ENCODE measurements around the gene L3MBTL4. TPM values are rescaled to one million over a fixed set of nuclear protein-coding genes. Genes with fewer than 3 reads are reported as not detected.
A peak's percentile ranks its signal among the peaks of the same experiment; 100 is the strongest.

The L3MBTL4 gene
- total RNA-seq, 2 experiments from 2014 or later, result not detected

GRCh38 chr18:5909125-5909524 is 505.6 kb downstream of the L3MBTL4 start:
- Histone ChIP-seq H2AFZ (ENCODE audit: low read length) (no peak overlapping the region), H3K79me2 (ENCODE audit: insufficient read depth, low read depth, low read length) (no peaks in the 10 kb centered on the region), H3K27ac (ENCODE audit: low read depth, low read length, poor library complexity, severe bottlenecking) (no peak overlapping the region), H3K36me3 (ENCODE audit: insufficient read depth, low read length) (no peaks in the 10 kb centered on the region), H3K9me2 (ENCODE audit: insufficient read depth, low read length) (no peaks in the 10 kb centered on the region), H3K4me3 (ENCODE audit: low read depth, low read length, poor library complexity, severe bottlenecking) (no peak overlapping the region), H3K4me1 (ENCODE audit: insufficient read depth, low read length, poor library complexity, severe bottlenecking) (no peaks in the 10 kb centered on the region), H4K20me1 (ENCODE audit: insufficient read depth, low read length) (no peaks in the 10 kb centered on the region), H3K4me2 (ENCODE audit: low read length) (no peak overlapping the region), H3K9me3 (ENCODE audit: low read length) (no peaks in the 10 kb centered on the region)
- POLR2A ChIA-PET, result interaction anchor here (0.5 to 1.0 kb wide), 2 partner anchors 10 to 18 kb away, joined by 3 to 6 read pairs; no protein-coding TSS in a partner anchor
- no peak for TF ChIP-seq CTCF (conservative IDR thresholded peaks at IDR 0.05; ENCODE audit: low read length)
- TF ChIP-seq EZH2phosphoT487 (IDR thresholded peaks at IDR 0.05; ENCODE audit: borderline replicate concordance, low read depth, low read length), result no peak
- no TSS peak for BruUV-seq (replicated peaks)
- CTCF ChIA-PET (ENCODE audit: unreplicated experiment), result no interaction called here
- intact Hi-C loops (cut with micrococcal nuclease; ENCODE audit: unreplicated experiment), result no loop called here
- no peak for DNase-seq (ENCODE audit: low spot score)

Small RNA genes within 50 kb of the gene (microRNA-seq; reads per million reads assigned to microRNA genes)
- gene MIR4317 (ENCODE audit: borderline replicate concordance), result not detected

Small RNA genes within 50 kb of the gene (small RNA-seq; reads per million reads assigned to genes)
- gene RNU5F-3P (3.2 reads per million, percentile 86 among the genes with 10 or more reads in this experiment), gene RNU6-349P (not detected)
